Omental fat pad (tissue), 4 donors: Measurements from ENCODE around the gene PKDCC. TPM values are rescaled to one million over a fixed set of nuclear protein-coding genes. Genes with fewer than 3 reads are reported as not detected.

ENCODE experiments used
- ATAC-seq: fragments of 150-250 bp; one replicate; pipeline ENCODE4 v1.9.1; 2016; ENCODE audit warnings: mild to moderate bottlenecking, moderate library complexity; ENCODE audit not compliant: low FRiP score
- DNase-seq: peaks from one replicate; pipeline ENCODE4 v3.0.0-alpha.2; 2019; ENCODE audit warnings: low spot score
- total RNA-seq, 4 donors: library from RNA; depleted of rRNA; stranded (reverse); fragments of >200 nt; gene quantifications; one replicate each; pipeline ENCODE4 v1.1.0, GENCODE V29; 2016
- TF ChIP-seq, protein P1 (sequence below), 3 donors: fragments of 450-650 bp; IDR thresholded peaks; one replicate each; pipeline ENCODE4 v1.5.1; 2016 to 2017; ENCODE audit warnings: antibody characterized with exemption in 3 of 3, mild to moderate bottlenecking in 3 of 3, moderate library complexity in 2 of 3

The PKDCC gene
- total RNA-seq, 4 donors from 2014 or later = 72.6 to 307 (median 149) TPM

DNA sequence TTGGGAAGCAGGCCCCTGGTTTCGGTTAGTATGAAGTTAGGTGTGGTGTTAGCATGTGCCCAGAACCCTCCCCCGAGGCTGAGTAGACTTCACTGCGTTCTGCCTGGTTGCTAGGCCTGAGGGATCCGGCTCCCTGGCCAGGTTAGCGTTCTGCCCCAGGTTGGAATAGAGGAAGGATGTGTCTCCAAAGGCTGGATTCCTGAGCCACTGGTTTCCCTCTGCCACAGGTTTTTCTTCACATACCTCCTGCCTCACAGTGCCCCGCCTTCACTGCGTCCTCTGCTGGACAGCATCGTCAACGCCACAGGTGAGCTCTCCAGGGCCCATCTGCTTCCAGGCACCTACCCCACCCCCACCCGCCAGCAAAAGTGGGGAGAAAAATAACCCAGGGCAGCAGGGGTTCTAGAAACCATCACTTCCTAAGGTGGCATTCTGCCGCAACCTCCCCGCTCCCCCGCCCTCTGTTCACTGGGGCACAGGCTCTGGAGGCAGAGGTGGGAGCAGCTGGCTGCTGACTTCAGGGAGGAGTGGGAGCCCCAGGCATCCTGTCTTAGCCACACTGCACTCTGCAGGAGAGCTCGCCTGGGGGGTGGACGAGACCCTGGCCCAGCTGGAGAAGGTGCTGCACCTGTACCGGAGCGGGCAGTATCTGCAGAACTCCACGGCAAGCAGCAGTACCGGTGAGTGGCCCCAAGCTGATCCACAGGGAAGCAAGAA is 7.1 kb downstream of the PKDCC start:
- DNase-seq (no peak), ATAC-seq (no peak)
- TF ChIP-seq, protein P1, sequence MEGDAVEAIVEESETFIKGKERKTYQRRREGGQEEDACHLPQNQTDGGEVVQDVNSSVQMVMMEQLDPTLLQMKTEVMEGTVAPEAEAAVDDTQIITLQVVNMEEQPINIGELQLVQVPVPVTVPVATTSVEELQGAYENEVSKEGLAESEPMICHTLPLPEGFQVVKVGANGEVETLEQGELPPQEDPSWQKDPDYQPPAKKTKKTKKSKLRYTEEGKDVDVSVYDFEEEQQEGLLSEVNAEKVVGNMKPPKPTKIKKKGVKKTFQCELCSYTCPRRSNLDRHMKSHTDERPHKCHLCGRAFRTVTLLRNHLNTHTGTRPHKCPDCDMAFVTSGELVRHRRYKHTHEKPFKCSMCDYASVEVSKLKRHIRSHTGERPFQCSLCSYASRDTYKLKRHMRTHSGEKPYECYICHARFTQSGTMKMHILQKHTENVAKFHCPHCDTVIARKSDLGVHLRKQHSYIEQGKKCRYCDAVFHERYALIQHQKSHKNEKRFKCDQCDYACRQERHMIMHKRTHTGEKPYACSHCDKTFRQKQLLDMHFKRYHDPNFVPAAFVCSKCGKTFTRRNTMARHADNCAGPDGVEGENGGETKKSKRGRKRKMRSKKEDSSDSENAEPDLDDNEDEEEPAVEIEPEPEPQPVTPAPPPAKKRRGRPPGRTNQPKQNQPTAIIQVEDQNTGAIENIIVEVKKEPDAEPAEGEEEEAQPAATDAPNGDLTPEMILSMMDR (IDR thresholded peaks at IDR 0.05) = no peak

GRCh38 chr2:42055573-42056514 is 8.0 kb downstream of the PKDCC start:
- DNase-seq = no peak
- TF ChIP-seq, protein P1 (IDR thresholded peaks at IDR 0.05) = no peak
- no peak for ATAC-seq

GRCh38 chr2:42057159-42057901 is 9.5 kb downstream of the PKDCC start:
- no peak for DNase-seq

DNA sequence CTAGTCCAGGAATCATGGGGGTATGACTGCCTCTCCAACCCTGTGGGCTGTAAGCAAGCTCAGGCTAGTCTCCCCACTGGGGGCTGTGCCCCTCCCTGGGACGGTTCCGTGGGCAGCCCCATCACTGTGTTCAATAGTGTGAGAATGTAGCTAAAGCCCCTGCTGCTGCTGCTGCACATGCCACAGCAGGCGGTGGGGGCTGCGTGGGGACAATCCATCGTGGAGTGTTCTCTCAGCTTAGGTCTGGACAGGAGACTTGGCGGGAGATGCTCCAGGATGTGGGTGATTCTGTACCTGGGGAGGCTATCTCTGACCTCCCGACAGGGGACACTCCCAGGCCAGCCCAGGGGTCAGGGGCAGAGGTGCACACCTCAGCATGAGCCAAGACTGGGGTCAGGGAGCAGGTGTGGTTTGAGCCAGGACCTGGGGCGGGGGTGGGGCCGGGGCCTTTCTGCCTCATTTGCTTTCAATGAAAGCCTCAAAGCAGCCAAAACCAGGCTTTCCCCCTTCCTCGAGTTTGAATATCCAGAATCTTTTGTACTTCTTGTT is 10.2 kb downstream of the PKDCC start:
- ATAC-seq = no peak
- DNase-seq = no peak
- TF ChIP-seq, protein P1 (IDR thresholded peaks at IDR 0.05) = no peak

More at GRCh38 chr2:42057159-42057901, 9.5 kb downstream of the PKDCC start:
- TF ChIP-seq, protein P1 (IDR thresholded peaks at IDR 0.05) = no peak
- ATAC-seq = no peak

DNA sequence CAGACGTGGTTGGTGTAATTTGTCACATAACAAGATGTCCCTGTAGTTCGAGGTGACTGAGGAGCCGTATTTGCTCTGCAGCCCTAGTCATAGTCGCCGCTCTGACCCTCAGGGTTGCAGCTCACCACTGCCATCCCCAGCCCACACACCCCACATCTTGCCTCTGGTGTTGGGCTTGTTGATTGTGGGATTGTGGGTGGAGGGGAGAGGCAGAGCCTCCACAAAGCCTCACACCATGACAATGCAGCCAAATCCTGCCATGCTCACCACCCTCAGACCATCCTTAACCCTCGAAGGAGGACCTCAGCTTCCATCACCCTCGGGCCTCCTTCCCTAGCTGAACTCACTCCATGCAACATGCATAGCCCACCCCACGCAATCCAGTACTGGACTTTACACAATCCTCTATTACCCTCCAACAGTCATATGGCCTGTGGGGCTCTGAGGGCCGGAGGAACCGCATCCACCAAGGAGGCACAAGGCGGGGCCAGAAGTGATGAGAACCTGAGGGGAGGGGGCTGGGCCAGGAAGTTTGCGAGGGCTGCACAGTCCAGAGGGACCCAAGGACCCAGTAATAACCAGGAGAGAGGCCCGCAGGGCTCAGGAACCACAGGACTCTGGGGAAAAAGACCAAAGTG is 11.6 kb downstream of the PKDCC start:
- TF ChIP-seq, protein P1 (IDR thresholded peaks at IDR 0.05) = no peak
- ATAC-seq (no peak), DNase-seq (no peak)

- DNase-seq (no peak), ATAC-seq (no peak)
- TF ChIP-seq, protein P1 (IDR thresholded peaks at IDR 0.05) = no peak
These were observed 12.2 kb downstream of the PKDCC start for GRCh38 chr2:42060028-42060427.
